ENCODE data around the gene ZNF692.
"Not testable (repeated sequence)": the region's sequence is repeated elsewhere in the genome, so short reads cannot be mapped to it uniquely, and the experiment has no call there.

The ZNF692 gene

GRCh38 chr1:248843687-248844086, 15.2 kb downstream of the ZNF692 start:
- no peak overlapping the region for H3K9ac ChIP-seq (ENCODE audit: low read depth, low read length)
- H3K4me1 ChIP-seq (ENCODE audit: control insufficient read depth, insufficient read depth, low read length) = no peaks in the 10 kb centered on the region
- peaks cover 17% of the 10 kb centered on the region for H3K36me3 ChIP-seq (ENCODE audit: control insufficient read depth, insufficient read depth, low read length)
- H3K4me3 ChIP-seq (ENCODE audit: low read depth, low read length) = no peak overlapping the region
- H3K27me3 ChIP-seq (ENCODE audit: control insufficient read depth, insufficient read depth, low read length) = no peaks in the 10 kb centered on the region
- H3K9me3 ChIP-seq (ENCODE audit: control insufficient read depth, insufficient read depth, low read length) = no peaks in the 10 kb centered on the region

GRCh38 chr1:248842781-248843331, 16.0 kb downstream of the ZNF692 start:
- Histone ChIP-seq H3K9ac (ENCODE audit: low read depth, low read length) (no peak overlapping the region), H3K36me3 (ENCODE audit: control insufficient read depth, insufficient read depth, low read length) (peaks cover 10% of the 10 kb centered on the region), H3K4me3 (ENCODE audit: low read depth, low read length) (no peak overlapping the region), H3K9me3 (ENCODE audit: control insufficient read depth, insufficient read depth, low read length) (no peaks in the 10 kb centered on the region), H3K4me1 (ENCODE audit: control insufficient read depth, insufficient read depth, low read length) (no peaks in the 10 kb centered on the region), H3K27me3 (ENCODE audit: control insufficient read depth, insufficient read depth, low read length) (no peaks in the 10 kb centered on the region)

GRCh38 chr1:248841702-248842395, 17.0 kb downstream of the ZNF692 start:
- Histone ChIP-seq H3K36me3 (ENCODE audit: control insufficient read depth, insufficient read depth, low read length) (peaks cover 7% of the 10 kb centered on the region), H3K4me3 (ENCODE audit: low read depth, low read length) (no peak overlapping the region), H3K9ac (ENCODE audit: low read depth, low read length) (peak overlapping the region; percentile 24), H3K27me3 (ENCODE audit: control insufficient read depth, insufficient read depth, low read length) (peaks cover 3% of the 10 kb centered on the region), H3K9me3 (ENCODE audit: control insufficient read depth, insufficient read depth, low read length) (no peaks in the 10 kb centered on the region), H3K4me1 (ENCODE audit: control insufficient read depth, insufficient read depth, low read length) (no peaks in the 10 kb centered on the region)

- H3K9ac ChIP-seq (ENCODE audit: low read depth, low read length) = no peak overlapping the region
- no peaks in the 10 kb centered on the region for H3K4me1 ChIP-seq (ENCODE audit: control insufficient read depth, insufficient read depth, low read length)
Measured at GRCh38 chr1:248840946-248841345, 17.9 kb downstream of the ZNF692 start.

GRCh38 chr1:248839168-248839555, 19.7 kb downstream of the ZNF692 start:
- Histone ChIP-seq H3K27me3 (ENCODE audit: control insufficient read depth, insufficient read depth, low read length) (peaks cover 7% of the 10 kb centered on the region), H3K4me3 (ENCODE audit: low read depth, low read length) (peak overlapping the region; percentile 84), H3K4me1 (ENCODE audit: control insufficient read depth, insufficient read depth, low read length) (no peaks in the 10 kb centered on the region), H3K9me3 (ENCODE audit: control insufficient read depth, insufficient read depth, low read length) (no peaks in the 10 kb centered on the region), H3K36me3 (ENCODE audit: control insufficient read depth, insufficient read depth, low read length) (no peaks in the 10 kb centered on the region), H3K9ac (ENCODE audit: low read depth, low read length) (no peak overlapping the region)

More at GRCh38 chr1:248840946-248841345, 17.9 kb downstream of the ZNF692 start:
- Histone ChIP-seq H3K9me3 (ENCODE audit: control insufficient read depth, insufficient read depth, low read length) (no peaks in the 10 kb centered on the region), H3K36me3 (ENCODE audit: control insufficient read depth, insufficient read depth, low read length) (peaks cover 3% of the 10 kb centered on the region), H3K4me3 (ENCODE audit: low read depth, low read length) (no peak overlapping the region), H3K27me3 (ENCODE audit: control insufficient read depth, insufficient read depth, low read length) (peaks cover 7% of the 10 kb centered on the region)

- Histone ChIP-seq H3K27me3 (ENCODE audit: control insufficient read depth, insufficient read depth, low read length) (peaks cover 7% of the 10 kb centered on the region), H3K4me1 (ENCODE audit: control insufficient read depth, insufficient read depth, low read length) (no peaks in the 10 kb centered on the region), H3K4me3 (ENCODE audit: low read depth, low read length) (peak overlapping the region; percentile 84), H3K36me3 (ENCODE audit: control insufficient read depth, insufficient read depth, low read length) (no peaks in the 10 kb centered on the region), H3K9ac (ENCODE audit: low read depth, low read length) (peak overlapping the region; percentile 85), H3K9me3 (ENCODE audit: control insufficient read depth, insufficient read depth, low read length) (no peaks in the 10 kb centered on the region)
Measured at GRCh38 chr1:248838357-248839167, 20.3 kb downstream of the ZNF692 start.

GRCh38 chr1:248837781-248838356, 21.0 kb downstream of the ZNF692 start, which contains the start of gene ZNF672:
Gene ZNF672, plus strand, starts transcription at chr1:248838224. Its CDS starts 9,051 bp downstream, at chr1:248847275.
- H3K4me1 ChIP-seq (ENCODE audit: control insufficient read depth, insufficient read depth, low read length) = no peaks in the 10 kb centered on the region
- peaks cover 7% of the 10 kb centered on the region for H3K27me3 ChIP-seq (ENCODE audit: control insufficient read depth, insufficient read depth, low read length)
- H3K9ac ChIP-seq (ENCODE audit: low read depth, low read length) = peak within 1 kb of the TSS; percentile 85
- peak within 1 kb of the TSS; percentile 84 for H3K4me3 ChIP-seq (ENCODE audit: low read depth, low read length)
- no peaks in the 10 kb centered on the region for H3K9me3 ChIP-seq (ENCODE audit: control insufficient read depth, insufficient read depth, low read length)
- H3K36me3 ChIP-seq (ENCODE audit: control insufficient read depth, insufficient read depth, low read length) = no peaks in the 10 kb centered on the region

GRCh38 chr1:248837045-248837780, 21.7 kb downstream of the ZNF692 start:
- Histone ChIP-seq H3K4me3 (ENCODE audit: low read depth, low read length) (peak overlapping the region; percentile 61), H3K4me1 (ENCODE audit: control insufficient read depth, insufficient read depth, low read length) (no peaks in the 10 kb centered on the region), H3K36me3 (ENCODE audit: control insufficient read depth, insufficient read depth, low read length) (no peaks in the 10 kb centered on the region), H3K9ac (ENCODE audit: low read depth, low read length) (peak overlapping the region; percentile 42), H3K27me3 (ENCODE audit: control insufficient read depth, insufficient read depth, low read length) (peaks cover 7% of the 10 kb centered on the region), H3K9me3 (ENCODE audit: control insufficient read depth, insufficient read depth, low read length) (no peaks in the 10 kb centered on the region)

GRCh38 chr1:248834343-248834940, 24.4 kb downstream of the ZNF692 start:
- Histone ChIP-seq H3K27me3 (ENCODE audit: control insufficient read depth, insufficient read depth, low read length) (peaks cover 7% of the 10 kb centered on the region), H3K9me3 (ENCODE audit: control insufficient read depth, insufficient read depth, low read length) (no peaks in the 10 kb centered on the region), H3K4me3 (ENCODE audit: low read depth, low read length) (no peak overlapping the region), H3K4me1 (ENCODE audit: control insufficient read depth, insufficient read depth, low read length) (no peaks in the 10 kb centered on the region), H3K36me3 (ENCODE audit: control insufficient read depth, insufficient read depth, low read length) (no peaks in the 10 kb centered on the region), H3K9ac (ENCODE audit: low read depth, low read length) (no peak overlapping the region)

- H3K4me3 ChIP-seq (ENCODE audit: low read depth, low read length) = no peak overlapping the region
- H3K4me1 ChIP-seq (ENCODE audit: control insufficient read depth, insufficient read depth, low read length) = no peaks in the 10 kb centered on the region
- H3K27me3 ChIP-seq (ENCODE audit: control insufficient read depth, insufficient read depth, low read length) = peaks cover 4% of the 10 kb centered on the region
- no peaks in the 10 kb centered on the region for H3K36me3 ChIP-seq (ENCODE audit: control insufficient read depth, insufficient read depth, low read length)
- H3K9ac ChIP-seq (ENCODE audit: low read depth, low read length) = no peak overlapping the region
- H3K9me3 ChIP-seq (ENCODE audit: control insufficient read depth, insufficient read depth, low read length) = no peaks in the 10 kb centered on the region
Measured at GRCh38 chr1:248831842-248832241, 27.0 kb downstream of the ZNF692 start.

- H3K9ac ChIP-seq (ENCODE audit: low read depth, low read length); H3K27me3 ChIP-seq (ENCODE audit: control insufficient read depth, insufficient read depth, low read length); H3K4me1 ChIP-seq (ENCODE audit: control insufficient read depth, insufficient read depth, low read length); H3K36me3 ChIP-seq (ENCODE audit: control insufficient read depth, insufficient read depth, low read length); H3K9me3 ChIP-seq (ENCODE audit: control insufficient read depth, insufficient read depth, low read length); H3K4me3 ChIP-seq (ENCODE audit: low read depth, low read length): not testable (repeated sequence)
Measured at GRCh38 chr1:248830718-248831017, 28.2 kb downstream of the ZNF692 start.
